HFF-Myc (cell line): Measurements from ENCODE around the gene NOL9.
A peak's percentile ranks its signal among the peaks of the same experiment; 100 is the strongest.

ENCODE experiments used
- DNase-seq: peaks from one replicate; pipeline ENCODE4 v3.0.0-alpha.2; 2011; ENCODE audit warnings: low read depth; ENCODE audit errors: extremely low read depth
- H3K4me3 ChIP-seq: replicated peaks from 2 replicates; pipeline ENCODE4 v1.5.1; 2011; ENCODE audit warnings: low read depth, mild to moderate bottlenecking, control low read depth, low read length
- TF ChIP-seq, protein P1 (sequence below): IDR thresholded peaks from 2 replicates; pipeline ENCODE4 v1.5.1; 2012; ENCODE audit warnings: mild to moderate bottlenecking, low read depth, low read length, control low read depth; ENCODE audit errors: missing control alignments

Gene NOL9

DNA sequence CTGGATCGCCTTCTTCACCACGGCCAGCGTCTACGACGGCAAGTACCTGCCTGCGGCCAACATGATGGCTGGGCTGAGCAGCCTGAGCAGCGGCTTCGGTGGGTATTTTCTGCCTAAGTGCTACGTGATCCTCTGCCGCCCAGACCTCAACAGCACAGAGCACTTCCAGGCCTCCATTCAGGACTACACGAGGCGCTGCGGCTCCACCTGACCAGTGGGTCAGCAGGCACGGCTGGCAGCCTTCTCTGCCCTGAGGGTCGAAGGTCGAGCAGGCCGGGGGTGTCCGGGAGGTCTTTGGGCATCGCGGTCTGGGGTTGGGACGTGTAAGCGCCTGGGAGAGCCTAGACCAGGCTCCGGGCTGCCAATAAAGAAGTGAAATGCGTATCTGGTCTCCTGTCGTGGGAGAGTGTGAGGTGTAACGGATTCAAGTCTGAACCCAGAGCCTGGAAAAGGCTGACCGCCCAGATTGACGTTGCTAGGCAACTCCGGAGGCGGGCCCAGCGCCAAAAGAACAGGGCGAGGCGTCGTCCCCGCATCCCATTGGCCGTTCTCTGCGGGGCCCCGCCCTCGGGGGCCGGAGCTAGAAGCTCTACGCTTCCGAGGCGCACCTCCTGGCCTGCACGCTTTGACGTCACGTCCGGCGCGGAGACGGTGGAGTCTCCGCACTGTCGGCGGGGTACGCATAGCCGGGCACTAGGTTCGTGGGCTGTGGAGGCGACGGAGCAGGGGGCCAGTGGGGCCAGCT, 25.2 kb upstream of the NOL9 start, which contains the start of gene ZBTB48:
Gene ZBTB48, plus strand, starts transcription at position 621 of the 745 bp plus-strand sequence. CDS start 616 bp downstream, outside the sequence.
- peak within 1 kb of the TSS; percentile 70 for H3K4me3 ChIP-seq
- TF ChIP-seq, protein P1, sequence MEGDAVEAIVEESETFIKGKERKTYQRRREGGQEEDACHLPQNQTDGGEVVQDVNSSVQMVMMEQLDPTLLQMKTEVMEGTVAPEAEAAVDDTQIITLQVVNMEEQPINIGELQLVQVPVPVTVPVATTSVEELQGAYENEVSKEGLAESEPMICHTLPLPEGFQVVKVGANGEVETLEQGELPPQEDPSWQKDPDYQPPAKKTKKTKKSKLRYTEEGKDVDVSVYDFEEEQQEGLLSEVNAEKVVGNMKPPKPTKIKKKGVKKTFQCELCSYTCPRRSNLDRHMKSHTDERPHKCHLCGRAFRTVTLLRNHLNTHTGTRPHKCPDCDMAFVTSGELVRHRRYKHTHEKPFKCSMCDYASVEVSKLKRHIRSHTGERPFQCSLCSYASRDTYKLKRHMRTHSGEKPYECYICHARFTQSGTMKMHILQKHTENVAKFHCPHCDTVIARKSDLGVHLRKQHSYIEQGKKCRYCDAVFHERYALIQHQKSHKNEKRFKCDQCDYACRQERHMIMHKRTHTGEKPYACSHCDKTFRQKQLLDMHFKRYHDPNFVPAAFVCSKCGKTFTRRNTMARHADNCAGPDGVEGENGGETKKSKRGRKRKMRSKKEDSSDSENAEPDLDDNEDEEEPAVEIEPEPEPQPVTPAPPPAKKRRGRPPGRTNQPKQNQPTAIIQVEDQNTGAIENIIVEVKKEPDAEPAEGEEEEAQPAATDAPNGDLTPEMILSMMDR: no peak
- DNase-seq: peak; percentile 87

DNA sequence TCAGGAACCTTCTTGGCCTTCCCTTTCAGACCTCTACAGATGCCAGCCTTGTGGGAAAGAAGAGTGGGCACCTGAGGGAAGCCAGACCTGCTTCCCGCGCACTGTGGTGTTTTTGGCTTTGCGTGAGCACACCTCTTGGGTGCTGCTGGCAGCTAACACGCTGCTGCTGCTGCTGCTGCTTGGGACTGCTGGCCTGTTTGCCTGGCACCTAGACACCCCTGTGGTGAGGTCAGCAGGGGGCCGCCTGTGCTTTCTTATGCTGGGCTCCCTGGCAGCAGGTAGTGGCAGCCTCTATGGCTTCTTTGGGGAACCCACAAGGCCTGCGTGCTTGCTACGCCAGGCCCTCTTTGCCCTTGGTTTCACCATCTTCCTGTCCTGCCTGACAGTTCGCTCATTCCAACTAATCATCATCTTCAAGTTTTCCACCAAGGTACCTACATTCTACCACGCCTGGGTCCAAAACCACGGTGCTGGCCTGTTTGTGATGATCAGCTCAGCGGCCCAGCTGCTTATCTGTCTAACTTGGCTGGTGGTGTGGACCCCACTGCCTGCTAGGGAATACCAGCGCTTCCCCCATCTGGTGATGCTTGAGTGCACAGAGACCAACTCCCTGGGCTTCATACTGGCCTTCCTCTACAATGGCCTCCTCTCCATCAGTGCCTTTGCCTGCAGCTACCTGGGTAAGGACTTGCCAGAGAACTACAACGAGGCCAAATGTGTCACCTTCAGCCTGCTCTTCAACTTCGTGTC, 24.5 kb upstream of the NOL9 start:
- TF ChIP-seq, protein P1: no peak
- H3K4me3 ChIP-seq: peak overlapping the region; percentile 70
- DNase-seq: no peak

DNA sequence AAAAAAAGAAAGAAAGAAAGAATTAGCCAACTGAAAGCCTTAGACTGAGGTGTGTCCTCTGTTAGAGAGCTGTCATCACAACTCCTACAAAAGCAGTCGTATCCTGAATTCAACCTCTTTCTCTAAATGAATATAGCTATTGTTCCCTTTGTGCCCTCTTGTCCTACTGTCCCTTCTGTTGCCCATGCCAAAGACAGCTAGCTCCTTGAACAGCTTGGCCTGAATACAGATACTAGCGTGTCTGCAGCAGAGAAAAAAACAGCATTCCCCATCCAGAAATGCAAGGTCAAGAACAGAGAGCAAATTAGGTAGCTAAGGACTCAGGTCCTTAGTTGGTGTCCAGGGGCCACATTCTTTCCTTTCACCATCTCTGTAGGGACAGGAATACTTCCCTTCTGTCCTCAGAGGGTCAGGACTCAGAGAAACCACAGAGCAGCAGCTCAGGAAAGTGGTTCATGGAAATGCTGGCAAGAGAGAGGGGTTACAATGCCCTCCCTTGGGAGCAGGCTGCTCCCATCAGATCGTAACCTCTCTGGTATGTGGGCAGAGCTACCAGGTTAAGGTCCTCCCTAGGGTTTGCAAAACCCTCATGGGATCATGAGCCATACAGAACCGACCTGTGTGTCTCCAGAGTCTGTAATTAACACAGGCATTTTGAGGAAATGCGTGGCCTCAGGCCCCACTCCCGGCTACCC, 23.7 kb upstream of the NOL9 start:
- no peak for DNase-seq
- H3K4me3 ChIP-seq: no peak overlapping the region
- TF ChIP-seq, protein P1: no peak

DNA sequence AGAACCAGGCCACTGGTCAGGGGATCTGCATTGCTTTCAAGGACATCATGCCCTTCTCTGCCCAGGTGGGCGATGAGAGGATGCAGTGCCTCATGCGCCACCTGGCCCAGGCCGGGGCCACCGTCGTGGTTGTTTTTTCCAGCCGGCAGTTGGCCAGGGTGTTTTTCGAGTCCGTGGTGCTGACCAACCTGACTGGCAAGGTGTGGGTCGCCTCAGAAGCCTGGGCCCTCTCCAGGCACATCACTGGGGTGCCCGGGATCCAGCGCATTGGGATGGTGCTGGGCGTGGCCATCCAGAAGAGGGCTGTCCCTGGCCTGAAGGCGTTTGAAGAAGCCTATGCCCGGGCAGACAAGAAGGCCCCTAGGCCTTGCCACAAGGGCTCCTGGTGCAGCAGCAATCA, 20.5 kb upstream of the NOL9 start:
- DNase-seq: no peak
- no peak overlapping the region for H3K4me3 ChIP-seq
- TF ChIP-seq, protein P1: no peak

DNA sequence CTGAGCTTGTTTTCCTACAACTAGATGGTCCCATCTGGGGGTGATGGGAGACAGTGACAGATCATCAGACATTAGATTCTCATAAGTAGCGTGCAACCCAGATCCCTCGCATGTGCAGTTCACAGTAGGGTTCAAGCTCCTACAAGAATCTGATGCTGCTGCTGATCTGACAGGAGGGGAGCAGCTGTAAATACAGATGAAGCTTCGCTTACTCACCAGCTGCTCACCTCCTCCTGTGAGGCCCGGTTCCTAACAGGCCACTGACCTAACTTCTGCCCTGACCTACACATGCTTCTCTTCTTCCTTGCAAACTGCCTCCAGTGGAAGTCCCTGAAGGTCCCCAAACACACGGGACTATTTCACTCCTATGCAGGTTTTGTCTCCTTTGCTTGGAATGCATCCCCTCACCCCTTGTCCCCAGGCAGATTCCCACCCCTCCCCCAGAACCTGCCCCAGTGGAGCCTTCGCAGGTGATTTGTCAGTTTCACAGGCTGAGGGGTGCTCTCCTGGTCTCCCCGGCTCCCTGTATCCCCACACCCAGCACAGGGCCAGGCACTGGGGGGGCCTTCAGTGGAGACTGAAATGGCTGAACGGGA, 19.8 kb upstream of the NOL9 start:
- DNase-seq: no peak

More for the DNA sequence above, 19.8 kb upstream of the NOL9 start:
- TF ChIP-seq, protein P1: no peak
- H3K4me3 ChIP-seq: no peak overlapping the region
